Mammary epithelial cell (primary cell): ENCODE results near the gene SSR4.

Experiments used
- EZH2 ChIP-seq: IDR thresholded peaks from 2 replicates; pipeline ENCODE4 v1.6.1; 2012; ENCODE audit warnings: low read length, inconsistent platforms, borderline replicate concordance
- TF ChIP-seq, protein P1 (sequence below), 2 donors: IDR thresholded peaks in 1 of 2; conservative IDR thresholded peaks in 1 of 2; 2 replicates each; pipeline ENCODE4 v1.5.1; 2011 to 2012; ENCODE audit warnings: inconsistent platforms in 2 of 2, low read length in 2 of 2, mild to moderate bottlenecking in 2 of 2, control low read depth in 1 of 2, low read depth in 1 of 2; ENCODE audit not compliant: insufficient read depth in 1 of 2; ENCODE audit errors: extremely low read depth in 1 of 2

DNA sequence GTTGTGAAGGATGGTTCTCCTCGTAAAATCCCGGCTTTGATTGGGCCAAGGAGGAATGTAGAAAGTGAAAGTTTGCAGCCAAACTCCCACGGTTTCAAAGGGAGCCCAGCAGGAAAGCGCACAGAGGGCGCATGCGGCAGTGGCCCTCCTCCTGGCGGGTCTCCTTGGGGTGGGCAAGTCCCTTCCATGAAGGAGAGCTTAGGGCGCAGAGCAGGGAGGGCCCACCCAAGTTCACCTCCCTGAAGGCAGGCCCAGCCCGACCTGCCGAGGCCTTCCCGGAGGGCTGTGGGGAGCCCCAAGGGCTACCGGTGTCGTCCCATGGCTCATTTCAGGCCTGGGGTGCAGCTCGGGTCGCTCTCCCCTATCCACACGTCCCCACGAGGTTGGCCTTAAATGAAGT is 33.8 kb downstream of the SSR4 start:
- TF ChIP-seq, protein P1, sequence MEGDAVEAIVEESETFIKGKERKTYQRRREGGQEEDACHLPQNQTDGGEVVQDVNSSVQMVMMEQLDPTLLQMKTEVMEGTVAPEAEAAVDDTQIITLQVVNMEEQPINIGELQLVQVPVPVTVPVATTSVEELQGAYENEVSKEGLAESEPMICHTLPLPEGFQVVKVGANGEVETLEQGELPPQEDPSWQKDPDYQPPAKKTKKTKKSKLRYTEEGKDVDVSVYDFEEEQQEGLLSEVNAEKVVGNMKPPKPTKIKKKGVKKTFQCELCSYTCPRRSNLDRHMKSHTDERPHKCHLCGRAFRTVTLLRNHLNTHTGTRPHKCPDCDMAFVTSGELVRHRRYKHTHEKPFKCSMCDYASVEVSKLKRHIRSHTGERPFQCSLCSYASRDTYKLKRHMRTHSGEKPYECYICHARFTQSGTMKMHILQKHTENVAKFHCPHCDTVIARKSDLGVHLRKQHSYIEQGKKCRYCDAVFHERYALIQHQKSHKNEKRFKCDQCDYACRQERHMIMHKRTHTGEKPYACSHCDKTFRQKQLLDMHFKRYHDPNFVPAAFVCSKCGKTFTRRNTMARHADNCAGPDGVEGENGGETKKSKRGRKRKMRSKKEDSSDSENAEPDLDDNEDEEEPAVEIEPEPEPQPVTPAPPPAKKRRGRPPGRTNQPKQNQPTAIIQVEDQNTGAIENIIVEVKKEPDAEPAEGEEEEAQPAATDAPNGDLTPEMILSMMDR (conservative IDR thresholded peaks at IDR 0.05 in 1 of 2, IDR thresholded peaks at IDR 0.05 in 1 of 2; ENCODE audit: extremely low read depth in 1 of 2, insufficient read depth in 1 of 2, low read depth in 1 of 2, low read length in 2 of 2): no peak
- TF ChIP-seq EZH2: no peak
